Spleen (tissue), 7 donors: ENCODE results near the gene ALKBH4.

Source experiments
- POLR2A ChIP-seq, 3 donors: fragments of 450-650 bp; IDR thresholded peaks; one replicate each; pipeline ENCODE4 v1.5.1; 2017; ENCODE audit warnings: antibody characterized with exemption in 3 of 3, mild to moderate bottlenecking in 1 of 3
- POLR2AphosphoS5 ChIP-seq, 3 donors: sonication (generic); formaldehyde crosslinking; IDR thresholded peaks; one replicate each; pipeline ENCODE4 v1.5.1; 2017; ENCODE audit warnings: antibody characterized with exemption in 3 of 3
- TF ChIP-seq, protein P1 (sequence below), 11 experiments: fragments of 200-600 bp in 7 of 11; fragments of 450-650 bp in 4 of 11; sonication (generic) in 4 of 11; IDR thresholded peaks in 8 of 11; conservative IDR thresholded peaks in 3 of 11; 1 replicate in 7 of 11; 2 replicates in 4 of 11; pipeline versions ENCODE4 v1.4.0 to v1.8.0; 2016 to 2021; ENCODE audit warnings: antibody characterized with exemption in 11 of 11, inconsistent platforms in 4 of 11, mild to moderate bottlenecking in 1 of 11
- donor health status: DM: no; HTN: no; CAD: no; lungs with moderate emphysema.
- donor health status: DM: no; HTN: no; CAD: no.
- donor health status: DM: no; HTN: no; CAD: no.

DNA sequence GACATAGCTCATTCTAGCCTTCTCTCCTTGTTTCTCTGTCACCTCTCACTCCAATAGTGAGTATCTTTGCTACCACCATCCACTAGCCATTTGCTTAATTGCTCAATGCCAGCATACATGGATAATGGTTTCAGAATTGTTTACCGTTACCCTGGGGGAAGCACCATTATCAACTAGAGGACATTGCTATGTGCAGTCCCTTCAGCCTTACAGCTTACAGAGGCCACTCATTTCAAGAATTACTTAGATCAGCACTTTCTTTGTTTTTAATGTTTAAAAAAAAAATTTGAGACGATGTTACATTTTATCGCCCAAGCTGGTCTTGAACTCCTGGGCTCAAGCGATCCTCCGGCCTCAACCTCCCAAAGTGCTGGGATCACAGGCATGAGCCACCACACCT lies 46.1 kb downstream of the ALKBH4 start:
- TF ChIP-seq, protein P1, sequence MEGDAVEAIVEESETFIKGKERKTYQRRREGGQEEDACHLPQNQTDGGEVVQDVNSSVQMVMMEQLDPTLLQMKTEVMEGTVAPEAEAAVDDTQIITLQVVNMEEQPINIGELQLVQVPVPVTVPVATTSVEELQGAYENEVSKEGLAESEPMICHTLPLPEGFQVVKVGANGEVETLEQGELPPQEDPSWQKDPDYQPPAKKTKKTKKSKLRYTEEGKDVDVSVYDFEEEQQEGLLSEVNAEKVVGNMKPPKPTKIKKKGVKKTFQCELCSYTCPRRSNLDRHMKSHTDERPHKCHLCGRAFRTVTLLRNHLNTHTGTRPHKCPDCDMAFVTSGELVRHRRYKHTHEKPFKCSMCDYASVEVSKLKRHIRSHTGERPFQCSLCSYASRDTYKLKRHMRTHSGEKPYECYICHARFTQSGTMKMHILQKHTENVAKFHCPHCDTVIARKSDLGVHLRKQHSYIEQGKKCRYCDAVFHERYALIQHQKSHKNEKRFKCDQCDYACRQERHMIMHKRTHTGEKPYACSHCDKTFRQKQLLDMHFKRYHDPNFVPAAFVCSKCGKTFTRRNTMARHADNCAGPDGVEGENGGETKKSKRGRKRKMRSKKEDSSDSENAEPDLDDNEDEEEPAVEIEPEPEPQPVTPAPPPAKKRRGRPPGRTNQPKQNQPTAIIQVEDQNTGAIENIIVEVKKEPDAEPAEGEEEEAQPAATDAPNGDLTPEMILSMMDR (IDR thresholded peaks at IDR 0.05 in 8 of 11, conservative IDR thresholded peaks at IDR 0.05 in 3 of 11) = no peak
- TF ChIP-seq POLR2AphosphoS5 (IDR thresholded peaks at IDR 0.05) = no peak
- TF ChIP-seq POLR2A (IDR thresholded peaks at IDR 0.05) = no peak
